Peyer's patch (tissue), 4 donors: ENCODE measurements around the gene NACC2.

ENCODE experiments used
- POLR2A ChIP-seq, 2 donors: fragments of 450-650 bp; IDR thresholded peaks; one replicate each; pipeline ENCODE4 v1.5.1; 2017; ENCODE audit warnings: antibody characterized with exemption in 2 of 2, mild to moderate bottlenecking in 2 of 2, moderate library complexity in 2 of 2
- TF ChIP-seq, protein P1 (sequence below), 6 experiments: fragments of 450-650 bp in 4 of 6; fragments of 200-600 bp in 2 of 6; sonication (generic) in 1 of 6; IDR thresholded peaks; one replicate each; pipeline ENCODE4 v1.5.1; 2017 to 2019; ENCODE audit warnings: antibody characterized with exemption in 6 of 6, mild to moderate bottlenecking in 3 of 6, moderate library complexity in 1 of 6

DNA sequence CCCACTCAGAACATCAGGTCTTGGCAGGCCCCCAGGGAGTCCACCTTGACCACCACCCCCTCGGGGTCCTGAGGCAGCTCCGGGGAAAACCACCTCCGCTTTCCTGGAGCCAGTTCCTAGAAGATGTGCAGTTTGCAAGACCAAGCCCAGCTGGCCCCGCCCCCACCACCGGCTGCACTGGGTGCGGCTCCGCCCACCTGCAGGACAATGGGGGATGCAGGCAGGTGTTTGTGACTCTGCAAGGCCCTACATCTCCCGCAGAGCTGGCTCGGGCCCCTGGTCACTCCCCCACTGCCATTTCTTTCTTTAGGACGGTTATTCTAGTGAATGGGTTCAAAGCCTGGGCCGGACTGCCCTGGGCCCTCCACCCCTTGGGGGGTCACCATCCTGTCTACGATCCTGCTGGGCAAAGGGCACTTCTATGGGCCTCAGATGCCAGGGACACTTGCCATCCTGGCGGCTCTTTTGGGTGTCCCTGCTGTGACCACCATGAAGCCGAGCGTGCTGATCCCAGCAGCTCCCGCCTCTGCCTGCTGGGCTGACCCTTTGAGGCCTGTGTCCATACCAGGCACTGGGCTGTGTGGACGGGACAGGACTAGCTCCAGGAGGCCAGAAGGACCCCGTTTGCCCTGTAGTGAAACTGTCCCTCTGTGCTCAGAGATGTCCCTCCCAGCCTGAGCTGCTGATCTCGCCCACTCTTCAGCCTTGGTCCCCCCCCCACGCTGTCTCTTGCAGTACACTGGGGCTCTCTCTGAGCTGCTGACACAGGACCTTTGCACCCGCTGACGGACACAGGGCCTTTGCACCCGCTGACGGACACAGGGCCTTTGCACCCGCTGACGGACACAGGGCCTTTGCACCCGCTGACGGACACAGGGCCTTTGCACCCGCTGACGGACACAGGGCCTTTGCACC is 5.9 kb upstream of the NACC2 start:
- TF ChIP-seq POLR2A (IDR thresholded peaks at IDR 0.05), result no peak
- TF ChIP-seq, protein P1, sequence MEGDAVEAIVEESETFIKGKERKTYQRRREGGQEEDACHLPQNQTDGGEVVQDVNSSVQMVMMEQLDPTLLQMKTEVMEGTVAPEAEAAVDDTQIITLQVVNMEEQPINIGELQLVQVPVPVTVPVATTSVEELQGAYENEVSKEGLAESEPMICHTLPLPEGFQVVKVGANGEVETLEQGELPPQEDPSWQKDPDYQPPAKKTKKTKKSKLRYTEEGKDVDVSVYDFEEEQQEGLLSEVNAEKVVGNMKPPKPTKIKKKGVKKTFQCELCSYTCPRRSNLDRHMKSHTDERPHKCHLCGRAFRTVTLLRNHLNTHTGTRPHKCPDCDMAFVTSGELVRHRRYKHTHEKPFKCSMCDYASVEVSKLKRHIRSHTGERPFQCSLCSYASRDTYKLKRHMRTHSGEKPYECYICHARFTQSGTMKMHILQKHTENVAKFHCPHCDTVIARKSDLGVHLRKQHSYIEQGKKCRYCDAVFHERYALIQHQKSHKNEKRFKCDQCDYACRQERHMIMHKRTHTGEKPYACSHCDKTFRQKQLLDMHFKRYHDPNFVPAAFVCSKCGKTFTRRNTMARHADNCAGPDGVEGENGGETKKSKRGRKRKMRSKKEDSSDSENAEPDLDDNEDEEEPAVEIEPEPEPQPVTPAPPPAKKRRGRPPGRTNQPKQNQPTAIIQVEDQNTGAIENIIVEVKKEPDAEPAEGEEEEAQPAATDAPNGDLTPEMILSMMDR (IDR thresholded peaks at IDR 0.05), result no peak
